Keratinocyte (primary cell): ENCODE data around the gene ABCG1. TPM values are rescaled to one million over a fixed set of nuclear protein-coding genes. Genes with fewer than 3 reads are reported as not detected.

Experiments used
- DNase-seq: peaks from one replicate; pipeline ENCODE4 v3.0.0-alpha.2; 2011; ENCODE audit warnings: low read depth, missing footprints, low spot score
- FAIRE-seq: peaks from 2 replicates; lab custom pipeline; 2011; peaks lifted over from hg19 to GRCh38; lab: Jason Lieb, UNC
- H2AFZ ChIP-seq: 2 replicates; pipeline ENCODE4 v1.6.0; 2012; ENCODE audit warnings: low read length, control low read depth, inconsistent platforms; ENCODE audit not compliant: control insufficient read depth
- H3K27ac ChIP-seq: 2 replicates; pipeline ENCODE4 v1.5.1; 2011; ENCODE audit warnings: low read length; ENCODE audit not compliant: control insufficient read depth, insufficient read depth
- H3K27me3 ChIP-seq: 3 replicates; pipeline ENCODE4 v1.6.0; 2011; ENCODE audit warnings: low read length; ENCODE audit not compliant: control insufficient read depth, insufficient read depth; ENCODE audit errors: extremely low read depth
- H3K36me3 ChIP-seq, 2 experiments: 2 replicates in 1 of 2; 3 replicates in 1 of 2; pipeline ENCODE4 v1.5.1; 2011; ENCODE audit warnings: low read length in 2 of 2, mild to moderate bottlenecking in 1 of 2; ENCODE audit not compliant: control insufficient read depth in 2 of 2, insufficient read depth in 2 of 2; ENCODE audit errors: extremely low read depth in 1 of 2
- H3K4me1 ChIP-seq: 3 replicates; pipeline ENCODE4 v1.5.1; 2011; ENCODE audit warnings: low read length; ENCODE audit not compliant: control insufficient read depth, insufficient read depth; ENCODE audit errors: extremely low read depth
- H3K4me2 ChIP-seq: 3 replicates; pipeline ENCODE4 v1.6.0; 2011; ENCODE audit warnings: low read depth, low read length; ENCODE audit not compliant: control insufficient read depth, insufficient read depth; ENCODE audit errors: extremely low read depth
- H3K4me3 ChIP-seq, 3 experiments: fragments of 200-600 bp in 1 of 3; sonication (generic) in 1 of 3; 2 replicates in 2 of 3; 3 replicates in 1 of 3; pipeline ENCODE4 v1.5.1; 2011 to 2016; ENCODE audit warnings: low read length in 3 of 3, mild to moderate bottlenecking in 3 of 3, control low read depth in 2 of 3, inconsistent platforms in 1 of 3, low read depth in 1 of 3, mixed read lengths in 1 of 3, mixed run types in 1 of 3, moderate library complexity in 1 of 3; ENCODE audit not compliant: control insufficient read depth in 2 of 3, insufficient read depth in 2 of 3; ENCODE audit errors: extremely low read depth in 1 of 3
- H3K79me2 ChIP-seq: 2 replicates; pipeline ENCODE4 v1.6.0; 2012; ENCODE audit warnings: low read length; ENCODE audit not compliant: control insufficient read depth, insufficient read depth
- H3K9ac ChIP-seq: 3 replicates; pipeline ENCODE4 v1.6.0; 2011; ENCODE audit warnings: low read length; ENCODE audit not compliant: control insufficient read depth, insufficient read depth; ENCODE audit errors: extremely low read depth
- H3K9me1 ChIP-seq: 3 replicates; pipeline ENCODE4 v1.6.0; 2011; ENCODE audit warnings: low read length; ENCODE audit not compliant: control insufficient read depth, insufficient read depth; ENCODE audit errors: extremely low read depth
- H3K9me3 ChIP-seq: 2 replicates; pipeline ENCODE4 v1.5.1; 2012; ENCODE audit warnings: low read depth, low read length; ENCODE audit not compliant: control insufficient read depth
- H4K20me1 ChIP-seq: 3 replicates; pipeline ENCODE4 v1.6.0; 2011; ENCODE audit warnings: low read length; ENCODE audit not compliant: control insufficient read depth, insufficient read depth; ENCODE audit errors: extremely low read depth
- EZH2 ChIP-seq: IDR thresholded peaks from one replicate; pipeline ENCODE4 v1.6.1; 2012; ENCODE audit warnings: inconsistent platforms, mild to moderate bottlenecking, low read length, moderate library complexity
- dilution Hi-C: fragments of 300-500 bp; cut with MboI; formaldehyde crosslinking; loops from one replicate; pipeline ENCODE4 v1.7.0; 2020; ENCODE audit warnings: low sequenced_read_pairs; ENCODE audit not compliant: extremely low pct_ligation_motif_present
- polyA plus RNA-seq, 5 experiments: library from polyadenylated mRNA; depleted of rRNA in 3 of 5; stranded (reverse) in 3 of 5; stranded (forward) in 1 of 5; unstranded in 1 of 5; fragments of >200 nt; gene quantifications; 1 replicate in 1 of 5; 2 replicates in 3 of 5; 3 replicates in 1 of 5; pipeline versions ENCODE4 v1.2.1 to v1.2.3, GENCODE V29; 2011 to 2012; ENCODE audit warnings: missing spikeins in 2 of 5, low read depth in 1 of 5, low replicate concordance in 1 of 5
- TF ChIP-seq, protein P1 (sequence below), 3 experiments: IDR thresholded peaks in 1 of 3; conservative IDR thresholded peaks in 1 of 3; optimal IDR thresholded peaks in 1 of 3; 2 replicates in 2 of 3; 3 replicates in 1 of 3; pipeline versions ENCODE3 to v1.5.1; 2011; ENCODE audit warnings: low read length in 3 of 3, mild to moderate bottlenecking in 3 of 3, moderate library complexity in 2 of 3, control low read depth in 1 of 3, inconsistent platforms in 1 of 3; ENCODE audit not compliant: insufficient read depth in 2 of 3; ENCODE audit errors: extremely low read depth in 1 of 3

The ABCG1 gene
- polyA plus RNA-seq, 1 donor (not counting 4 experiments of a cell fraction or from before 2014, with no cell fraction given) = 3.3 TPM

DNA sequence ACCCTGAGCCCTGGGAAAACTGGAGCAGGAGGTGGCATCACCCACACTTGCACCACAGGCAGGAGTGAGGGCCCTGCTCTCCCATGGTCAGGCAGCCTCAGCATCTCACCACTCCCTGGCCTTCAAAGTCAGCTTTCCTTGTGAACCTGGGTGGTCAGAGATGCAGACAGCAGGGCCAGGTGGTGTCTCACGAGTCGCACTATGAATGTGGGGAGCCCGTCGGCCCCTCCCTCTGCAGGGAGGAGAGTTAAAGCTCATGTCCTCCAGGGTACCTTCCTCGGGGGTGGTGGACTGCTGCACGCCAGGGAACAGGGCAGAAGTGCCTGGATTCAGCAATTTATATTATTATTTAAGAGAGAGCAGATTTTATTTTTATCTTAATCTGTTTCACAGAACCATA, 24.1 kb downstream of the ABCG1 start:
- no peak overlapping the region for H3K27ac ChIP-seq
- H3K9me1 ChIP-seq = no peaks in the 10 kb centered on the region
- H3K4me2 ChIP-seq = no peak overlapping the region
- no peak overlapping the region for H3K9ac ChIP-seq
- H3K4me3 ChIP-seq = no peak overlapping the region
- no peaks in the 10 kb centered on the region for H3K9me3 ChIP-seq
- no peaks in the 10 kb centered on the region for H3K4me1 ChIP-seq
- no peaks in the 10 kb centered on the region for H4K20me1 ChIP-seq
- DNase-seq (no peak), FAIRE-seq (no peak)
- no peaks in the 10 kb centered on the region for H3K36me3 ChIP-seq
- H3K79me2 ChIP-seq = no peaks in the 10 kb centered on the region
- H2AFZ ChIP-seq = no peak overlapping the region
- H3K27me3 ChIP-seq = peaks cover 17% of the 10 kb centered on the region
- dilution Hi-C loops = no loop called here
- TF ChIP-seq, protein P1, sequence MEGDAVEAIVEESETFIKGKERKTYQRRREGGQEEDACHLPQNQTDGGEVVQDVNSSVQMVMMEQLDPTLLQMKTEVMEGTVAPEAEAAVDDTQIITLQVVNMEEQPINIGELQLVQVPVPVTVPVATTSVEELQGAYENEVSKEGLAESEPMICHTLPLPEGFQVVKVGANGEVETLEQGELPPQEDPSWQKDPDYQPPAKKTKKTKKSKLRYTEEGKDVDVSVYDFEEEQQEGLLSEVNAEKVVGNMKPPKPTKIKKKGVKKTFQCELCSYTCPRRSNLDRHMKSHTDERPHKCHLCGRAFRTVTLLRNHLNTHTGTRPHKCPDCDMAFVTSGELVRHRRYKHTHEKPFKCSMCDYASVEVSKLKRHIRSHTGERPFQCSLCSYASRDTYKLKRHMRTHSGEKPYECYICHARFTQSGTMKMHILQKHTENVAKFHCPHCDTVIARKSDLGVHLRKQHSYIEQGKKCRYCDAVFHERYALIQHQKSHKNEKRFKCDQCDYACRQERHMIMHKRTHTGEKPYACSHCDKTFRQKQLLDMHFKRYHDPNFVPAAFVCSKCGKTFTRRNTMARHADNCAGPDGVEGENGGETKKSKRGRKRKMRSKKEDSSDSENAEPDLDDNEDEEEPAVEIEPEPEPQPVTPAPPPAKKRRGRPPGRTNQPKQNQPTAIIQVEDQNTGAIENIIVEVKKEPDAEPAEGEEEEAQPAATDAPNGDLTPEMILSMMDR (optimal IDR thresholded peaks at IDR 0.05 in 1 of 3, IDR thresholded peaks at IDR 0.05 in 1 of 3, conservative IDR thresholded peaks at IDR 0.05 in 1 of 3; ENCODE audit: extremely low read depth in 1 of 3, insufficient read depth in 2 of 3, low read length in 3 of 3) = no peak
- no peak for TF ChIP-seq EZH2

DNA sequence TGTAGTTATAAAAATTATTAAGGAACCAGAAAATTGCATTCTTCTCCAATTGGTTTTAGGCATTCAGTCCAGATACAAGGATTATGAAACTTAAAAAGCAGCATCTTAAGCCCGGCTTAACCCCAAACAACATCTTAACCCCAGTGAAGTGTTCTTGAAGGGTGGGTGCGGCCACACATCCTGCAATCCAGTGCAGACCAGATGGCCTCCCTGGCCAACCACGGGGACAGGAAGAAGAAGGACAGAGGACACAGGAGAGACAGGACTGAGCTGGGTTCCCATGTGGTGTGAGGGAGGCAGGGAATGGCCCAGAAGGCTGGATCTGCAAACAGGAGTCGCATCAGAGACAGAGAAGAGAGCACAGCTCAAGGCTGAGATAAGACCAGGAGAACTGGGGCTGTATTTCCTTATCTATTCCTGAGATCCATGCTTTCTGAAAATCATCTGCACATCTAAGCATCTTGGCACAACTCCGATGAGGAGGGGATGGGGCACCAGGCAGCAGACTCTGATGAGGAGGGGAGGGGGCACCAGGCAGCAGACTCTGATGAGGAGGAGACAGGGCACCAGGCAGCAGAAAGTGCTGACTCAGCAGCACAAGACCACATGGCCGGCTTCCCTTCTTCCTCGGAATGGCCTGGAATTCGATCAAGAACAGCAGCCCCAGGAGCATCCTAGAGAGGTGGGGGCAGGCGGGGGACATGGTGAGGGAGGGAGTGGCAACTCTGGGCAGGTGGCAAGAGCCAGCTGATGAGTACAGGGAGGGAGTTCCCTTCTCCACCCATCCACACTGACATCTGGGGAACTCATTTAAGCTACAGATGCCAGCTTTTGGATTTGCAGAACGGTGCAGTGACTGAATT, 26.6 kb downstream of the ABCG1 start:
- no peak overlapping the region for H2AFZ ChIP-seq
- H3K36me3 ChIP-seq = no peaks in the 10 kb centered on the region
- no peak overlapping the region for H3K27ac ChIP-seq
- no peaks in the 10 kb centered on the region for H3K9me1 ChIP-seq
- H3K4me3 ChIP-seq = no peak overlapping the region
- dilution Hi-C loops = no loop called here
- no peaks in the 10 kb centered on the region for H4K20me1 ChIP-seq
- FAIRE-seq (no peak), DNase-seq (no peak)
- H3K9me3 ChIP-seq = no peaks in the 10 kb centered on the region
- H3K79me2 ChIP-seq = no peaks in the 10 kb centered on the region
- H3K9ac ChIP-seq = no peak overlapping the region
- H3K4me2 ChIP-seq = no peak overlapping the region
- H3K27me3 ChIP-seq = peaks cover 17% of the 10 kb centered on the region
- TF ChIP-seq, protein P1 (optimal IDR thresholded peaks at IDR 0.05 in 1 of 3, IDR thresholded peaks at IDR 0.05 in 1 of 3, conservative IDR thresholded peaks at IDR 0.05 in 1 of 3; ENCODE audit: extremely low read depth in 1 of 3, insufficient read depth in 2 of 3, low read length in 3 of 3) = no peak
- no peaks in the 10 kb centered on the region for H3K4me1 ChIP-seq
